Keratinocyte (primary cell): ENCODE measurements around the gene UBE2C.

Experiments
- EZH2 ChIP-seq: IDR thresholded peaks from one replicate; pipeline ENCODE4 v1.6.1; 2012; ENCODE audit warnings: inconsistent platforms, mild to moderate bottlenecking, low read length, moderate library complexity
- TF ChIP-seq, protein P1 (sequence below), 3 experiments: IDR thresholded peaks in 1 of 3; conservative IDR thresholded peaks in 1 of 3; optimal IDR thresholded peaks in 1 of 3; 2 replicates in 2 of 3; 3 replicates in 1 of 3; pipeline versions ENCODE3 to v1.5.1; 2011; ENCODE audit warnings: low read length in 3 of 3, mild to moderate bottlenecking in 3 of 3, moderate library complexity in 2 of 3, control low read depth in 1 of 3, inconsistent platforms in 1 of 3; ENCODE audit not compliant: insufficient read depth in 2 of 3; ENCODE audit errors: extremely low read depth in 1 of 3

DNA sequence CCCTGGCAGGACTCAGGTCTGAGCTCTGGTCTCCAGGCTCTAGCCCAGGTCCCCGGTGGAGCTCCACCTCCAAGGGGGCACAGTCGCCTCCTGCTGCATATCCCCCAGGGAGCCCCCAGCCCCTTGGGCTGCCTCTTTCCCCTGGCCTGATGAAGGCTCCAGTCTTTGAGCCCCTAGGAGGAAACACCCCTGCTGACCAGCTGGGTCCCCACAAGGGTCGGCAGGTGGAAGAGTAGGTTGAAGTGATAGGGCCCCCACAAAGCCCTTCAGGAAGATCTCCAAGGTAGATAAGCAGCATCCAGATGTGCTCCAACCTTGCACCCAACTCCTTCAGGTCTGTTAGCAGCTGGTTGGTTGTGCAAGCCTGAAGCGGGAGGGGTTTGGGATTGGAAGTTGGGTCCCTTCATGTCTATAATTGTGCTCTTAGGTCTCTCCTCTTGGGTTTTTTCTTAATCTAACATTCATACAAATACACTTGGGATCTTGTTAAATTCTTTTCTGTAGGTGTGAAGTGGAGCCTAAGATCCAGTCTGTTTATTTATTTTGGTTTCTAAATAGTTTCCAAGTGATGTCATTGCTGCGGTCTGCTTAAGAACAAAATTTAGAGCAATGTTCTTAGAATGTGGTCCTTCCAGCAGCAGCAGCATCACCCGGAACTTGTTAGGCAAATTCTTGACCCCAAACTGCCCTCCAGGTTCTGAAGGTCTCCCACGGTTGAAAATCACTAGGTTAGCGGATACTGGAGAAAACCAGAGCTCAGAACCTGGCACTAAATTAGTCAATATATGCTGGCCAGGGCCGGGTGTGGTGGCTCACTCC lies 5.1 kb downstream of the UBE2C start:
- TF ChIP-seq, protein P1, sequence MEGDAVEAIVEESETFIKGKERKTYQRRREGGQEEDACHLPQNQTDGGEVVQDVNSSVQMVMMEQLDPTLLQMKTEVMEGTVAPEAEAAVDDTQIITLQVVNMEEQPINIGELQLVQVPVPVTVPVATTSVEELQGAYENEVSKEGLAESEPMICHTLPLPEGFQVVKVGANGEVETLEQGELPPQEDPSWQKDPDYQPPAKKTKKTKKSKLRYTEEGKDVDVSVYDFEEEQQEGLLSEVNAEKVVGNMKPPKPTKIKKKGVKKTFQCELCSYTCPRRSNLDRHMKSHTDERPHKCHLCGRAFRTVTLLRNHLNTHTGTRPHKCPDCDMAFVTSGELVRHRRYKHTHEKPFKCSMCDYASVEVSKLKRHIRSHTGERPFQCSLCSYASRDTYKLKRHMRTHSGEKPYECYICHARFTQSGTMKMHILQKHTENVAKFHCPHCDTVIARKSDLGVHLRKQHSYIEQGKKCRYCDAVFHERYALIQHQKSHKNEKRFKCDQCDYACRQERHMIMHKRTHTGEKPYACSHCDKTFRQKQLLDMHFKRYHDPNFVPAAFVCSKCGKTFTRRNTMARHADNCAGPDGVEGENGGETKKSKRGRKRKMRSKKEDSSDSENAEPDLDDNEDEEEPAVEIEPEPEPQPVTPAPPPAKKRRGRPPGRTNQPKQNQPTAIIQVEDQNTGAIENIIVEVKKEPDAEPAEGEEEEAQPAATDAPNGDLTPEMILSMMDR (optimal IDR thresholded peaks at IDR 0.05 in 1 of 3, IDR thresholded peaks at IDR 0.05 in 1 of 3, conservative IDR thresholded peaks at IDR 0.05 in 1 of 3; ENCODE audit: extremely low read depth in 1 of 3, insufficient read depth in 2 of 3, low read length in 3 of 3) = no peak
- TF ChIP-seq EZH2 = no peak
